ENCODE data around the gene KRT82. TPM values are rescaled to one million over a fixed set of nuclear protein-coding genes. Genes with fewer than 3 reads are reported as not detected.

KRT82 gene
- polyA plus RNA-seq, 2 of the 4 experiments (the other 2 are of a cell fraction), result not detected

- ChIA-PET POLR2A (no interaction called here), CTCF (interaction anchor here (1.3 to 1.7 kb wide), 4 partner anchors 9 to 443 kb away, joined by 3 to 4 read pairs (median 4); no protein-coding TSS in a partner anchor)
- 74% methylated on average over 6 of the region's 6 CpGs for WGBS (ENCODE audit: missing lambda C conversion rate)
- Histone ChIP-seq H3K4me1 (no peaks in the 10 kb centered on the region), H3K9me3 (no peaks in the 10 kb centered on the region), H3K27ac (no peak overlapping the region), H3K4me2 (no peak overlapping the region), H3K4me3 (no peak overlapping the region)
- ATAC-seq (no peak), DNase-seq (ENCODE audit: low read depth in 1 of 2, low spot score in 1 of 2) (no peak), FAIRE-seq (no peak)
- no peak for TF ChIP-seq MYC (IDR thresholded peaks at IDR 0.05; ENCODE audit: borderline replicate concordance, low read length)
- no peak for TF ChIP-seq CTCF (IDR thresholded peaks at IDR 0.05)
- no peak for TF ChIP-seq BCL3 (IDR thresholded peaks at IDR 0.05)
- TF ChIP-seq NR3C1 (IDR thresholded peaks at IDR 0.05), result no peak
- no peak for TF ChIP-seq RFX5 (IDR thresholded peaks at IDR 0.05)
- TF ChIP-seq USF2 (IDR thresholded peaks at IDR 0.05), result no peak
- TF ChIP-seq RARB (CRISPR knock-in tag; IDR thresholded peaks at IDR 0.05), result no peak
- no peak for TF ChIP-seq NFE2L2 (conservative IDR thresholded peaks at IDR 0.05; ENCODE audit: low read length)
- TF ChIP-seq CBX8 (IDR thresholded peaks at IDR 0.05), result no peak
- TF ChIP-seq EP300 (IDR thresholded peaks at IDR 0.05), result no peak
- TF ChIP-seq GATA3 (IDR thresholded peaks at IDR 0.05; ENCODE audit: borderline replicate concordance), result no peak
- no peak for TF ChIP-seq HES2 (IDR thresholded peaks at IDR 0.05)
- no peak for TF ChIP-seq KDM1A (IDR thresholded peaks at IDR 0.05; ENCODE audit: low read depth)
- no peak for TF ChIP-seq PBX3 (IDR thresholded peaks at IDR 0.05)
- TF ChIP-seq JUNB (IDR thresholded peaks at IDR 0.05), result no peak
- TF ChIP-seq BHLHE40 (IDR thresholded peaks at IDR 0.05; ENCODE audit: low read depth, low read length), result no peak
- TF ChIP-seq TP53 (CRISPR knock-in tag; IDR thresholded peaks at IDR 0.05), result no peak
- TF ChIP-seq ZSCAN20 (CRISPR knock-in tag; IDR thresholded peaks at IDR 0.05), result no peak
These were observed 16.9 kb upstream of the KRT82 start for GRCh38 chr12:52423035-52423434.

- FAIRE-seq (no peak), ATAC-seq (no peak)
- TF ChIP-seq GATA3 (IDR thresholded peaks at IDR 0.05; ENCODE audit: borderline replicate concordance), result no peak
- no peak for TF ChIP-seq BCL3 (IDR thresholded peaks at IDR 0.05)
- no peak for TF ChIP-seq JUN (IDR thresholded peaks at IDR 0.05)
- no peak for TF ChIP-seq RARB (CRISPR knock-in tag; IDR thresholded peaks at IDR 0.05)
- no peak for TF ChIP-seq HOXB13 (CRISPR knock-in tag; IDR thresholded peaks at IDR 0.05; ENCODE audit: low read depth)
- no peak for TF ChIP-seq EHF (CRISPR knock-in tag; IDR thresholded peaks at IDR 0.05)
- TF ChIP-seq TFCP2L1 (CRISPR knock-in tag; IDR thresholded peaks at IDR 0.05), result no peak
- no peak for TF ChIP-seq SMC3 (IDR thresholded peaks at IDR 0.05)
- TF ChIP-seq RAD21 (conservative IDR thresholded peaks at IDR 0.05 in 1 of 2, IDR thresholded peaks at IDR 0.05 in 1 of 2), result no peak
- TF ChIP-seq ATOH8 (CRISPR knock-in tag; IDR thresholded peaks at IDR 0.05; ENCODE audit: low read depth), result no peak
- TF ChIP-seq MAFK (IDR thresholded peaks at IDR 0.05; ENCODE audit: partially characterized antibody), result no peak
- TF ChIP-seq KDM5A (IDR thresholded peaks at IDR 0.05), result no peak
- TF ChIP-seq CTCF (IDR thresholded peaks at IDR 0.05), result no peak
- TF ChIP-seq MAZ (IDR thresholded peaks at IDR 0.05; ENCODE audit: borderline replicate concordance, low read depth, low read length), result no peak
- no peak for TF ChIP-seq PHF8 (IDR thresholded peaks at IDR 0.05; ENCODE audit: borderline replicate concordance, low read depth)
These were observed 13.5 kb upstream of the KRT82 start for GRCh38 chr12:52419656-52420055.

More at GRCh38 chr12:52419656-52420055, 13.5 kb upstream of the KRT82 start:
- no peak overlapping the region for H3K27ac ChIP-seq
- no peak for DNase-seq (ENCODE audit: low read depth in 1 of 2, low spot score in 1 of 2)
- POLR2A ChIA-PET, result interaction anchor here (0.6 kb wide), 1 partner anchor 161 kb away, joined by 3 read pairs; no protein-coding TSS in a partner anchor
- 15% methylated on average over 1 of the region's 1 CpG for WGBS (ENCODE audit: missing lambda C conversion rate)
- CTCF ChIA-PET, result interaction anchor here (1.2 to 1.9 kb wide), 3 partner anchors 21 to 460 kb away, joined by 3 to 4 read pairs (median 3); no protein-coding TSS in a partner anchor
- H3K4me1 ChIP-seq, result peaks cover 19% of the 10 kb centered on the region
- H3K4me2 ChIP-seq, result no peak overlapping the region
- no peak overlapping the region for H3K4me3 ChIP-seq
- H3K9me3 ChIP-seq, result no peaks in the 10 kb centered on the region
